HG03439 (cell line): ENCODE measurements around the gene TNFRSF12A.

ENCODE experiments used
- ATAC-seq: cut with Tn5 transposase; IDR thresholded peaks from one replicate; pipeline ENCODE4 v1.9.1; 2021; ENCODE audit warnings: mild to moderate bottlenecking, moderate library complexity; ENCODE audit not compliant: unreplicated experiment

TNFRSF12A gene

DNA sequence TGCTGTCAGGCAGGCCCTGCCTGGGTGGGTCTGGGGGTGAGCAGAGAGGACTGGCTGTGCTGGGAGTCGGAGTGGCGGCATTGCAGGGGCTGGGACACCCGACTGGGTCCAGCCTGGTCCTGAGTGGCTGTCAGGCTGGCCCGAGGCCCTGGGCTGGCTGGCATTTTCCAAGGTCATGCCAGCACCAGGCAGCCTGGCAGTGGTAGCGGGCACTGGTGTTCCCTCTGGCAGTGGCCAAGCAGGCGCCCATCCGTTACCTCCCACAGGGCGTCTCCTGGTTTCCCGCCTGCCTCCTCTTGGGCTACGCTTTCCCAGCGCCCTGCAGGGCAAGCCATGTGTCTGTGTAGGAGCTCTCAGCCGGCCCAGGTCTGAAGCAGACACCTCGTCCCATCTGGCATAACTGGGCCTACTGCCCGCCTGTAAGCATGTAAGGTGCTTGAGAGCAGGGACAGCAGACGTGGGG, 34.2 kb upstream of the TNFRSF12A start:
- no peak for ATAC-seq

DNA sequence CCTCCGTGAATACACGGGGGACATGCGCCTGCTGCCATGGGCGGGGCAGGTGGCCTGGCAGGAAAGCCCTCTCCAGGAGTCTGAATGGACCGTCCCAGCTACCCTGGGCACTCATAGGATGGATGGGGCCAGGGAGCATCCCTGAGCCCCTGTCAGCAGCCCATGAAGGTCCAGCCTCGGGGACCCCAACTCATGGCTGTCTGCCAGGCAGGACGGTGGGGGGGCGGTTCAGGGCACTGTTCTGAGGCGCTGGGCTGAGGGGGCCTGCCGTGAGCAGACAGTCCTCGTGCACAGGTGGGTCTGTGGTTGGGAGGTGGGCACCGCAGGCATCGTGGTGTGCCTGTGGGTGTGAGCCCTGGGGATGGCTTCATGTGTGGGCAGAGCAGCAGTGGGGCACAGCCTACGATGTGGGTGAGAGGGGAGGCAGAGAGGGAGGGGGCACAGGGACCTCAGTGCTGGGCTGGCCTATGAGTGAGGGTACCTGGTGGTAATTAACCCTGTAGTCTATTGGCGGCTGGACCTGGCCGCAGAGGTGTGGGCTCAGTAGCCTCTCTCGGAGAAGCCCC, 33.5 kb upstream of the TNFRSF12A start:
- no peak for ATAC-seq

DNA sequence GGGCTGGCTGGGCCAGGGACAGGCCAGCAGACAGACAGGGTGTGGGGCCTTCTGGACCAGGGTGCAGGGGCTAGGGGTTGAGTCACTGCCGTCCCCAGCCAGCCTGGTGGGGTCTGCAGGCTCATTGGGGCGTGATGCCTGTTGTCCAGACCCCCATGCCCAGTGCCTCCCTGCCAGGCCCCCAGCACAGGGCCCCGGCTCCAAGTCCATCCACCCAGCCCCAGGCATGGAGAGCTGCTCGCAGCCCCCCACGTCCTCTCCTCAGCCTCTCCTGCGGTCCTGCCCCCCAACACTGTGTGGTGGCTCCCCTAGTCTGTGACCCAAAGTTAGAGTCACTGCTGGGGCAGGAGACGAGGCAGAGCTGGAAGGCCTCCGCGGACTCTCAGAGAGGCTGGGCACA, 32.9 kb upstream of the TNFRSF12A start:
- no peak for ATAC-seq

DNA sequence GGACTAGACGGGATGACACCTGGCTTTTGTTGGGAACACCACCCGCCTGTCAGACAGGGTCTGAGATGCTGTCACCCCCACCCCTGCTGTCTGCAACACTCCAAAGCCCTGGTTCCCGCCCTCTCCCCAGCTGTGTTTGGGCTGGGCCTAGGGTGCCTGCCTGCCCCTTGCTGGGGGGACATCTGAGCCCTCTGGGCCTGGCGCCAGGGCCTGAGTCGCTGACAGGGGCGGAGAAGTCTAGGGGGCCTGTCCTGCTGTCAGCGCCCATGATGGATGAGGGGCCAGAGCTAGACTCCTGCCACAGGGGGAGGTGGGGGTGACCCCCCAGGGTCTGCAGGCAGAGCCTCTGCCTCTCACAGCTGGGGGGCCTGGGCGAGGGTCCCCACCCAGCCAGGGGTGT, 32.3 kb upstream of the TNFRSF12A start:
- ATAC-seq: no peak

DNA sequence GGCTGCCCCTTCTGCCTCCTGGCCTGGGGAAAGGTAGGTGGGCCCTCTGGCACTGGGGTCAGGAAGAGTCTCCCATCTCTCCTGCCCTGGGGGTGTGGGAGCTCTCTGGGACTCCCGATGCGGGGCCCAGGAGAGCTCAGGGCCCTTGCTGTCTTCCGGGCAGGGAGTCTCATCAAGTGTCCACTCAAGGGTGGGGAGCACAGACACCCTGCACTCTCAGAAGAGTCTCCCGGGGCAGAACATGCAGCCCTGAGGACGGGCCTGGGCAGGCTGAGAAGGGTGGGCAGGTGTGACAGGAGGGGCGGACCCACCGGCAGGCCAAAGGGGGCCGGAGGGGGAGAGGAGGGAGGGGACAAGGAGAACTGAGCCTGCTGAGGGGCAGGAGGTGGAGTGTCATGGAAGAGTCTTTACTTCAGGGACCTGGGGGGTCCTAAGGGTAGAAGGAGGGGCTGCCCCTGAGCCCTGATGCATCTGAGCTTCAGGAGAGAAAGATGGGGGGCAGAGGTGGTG, 31.5 kb upstream of the TNFRSF12A start:
- no peak for ATAC-seq

DNA sequence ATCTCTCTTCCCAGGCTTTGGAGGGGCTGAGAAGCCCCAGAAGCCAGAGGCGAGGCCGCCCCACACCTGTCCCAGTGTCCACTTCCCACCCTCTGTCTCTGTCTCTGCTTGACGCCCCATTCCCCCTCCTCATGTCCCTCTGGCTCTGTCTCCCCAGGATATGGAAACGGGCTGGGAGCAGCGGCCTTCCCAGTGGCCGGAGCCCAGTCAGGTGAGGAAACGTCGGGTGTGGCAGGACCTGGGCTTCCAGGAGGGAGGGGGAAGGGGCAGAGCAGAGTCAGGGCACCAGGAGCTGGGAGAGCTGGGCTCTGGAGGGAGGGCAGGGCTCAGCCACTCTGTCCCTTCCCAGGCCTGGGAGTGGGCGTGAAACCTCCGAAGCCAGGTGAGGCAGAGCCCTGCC, 29.3 kb upstream of the TNFRSF12A start:
- ATAC-seq: no peak

DNA sequence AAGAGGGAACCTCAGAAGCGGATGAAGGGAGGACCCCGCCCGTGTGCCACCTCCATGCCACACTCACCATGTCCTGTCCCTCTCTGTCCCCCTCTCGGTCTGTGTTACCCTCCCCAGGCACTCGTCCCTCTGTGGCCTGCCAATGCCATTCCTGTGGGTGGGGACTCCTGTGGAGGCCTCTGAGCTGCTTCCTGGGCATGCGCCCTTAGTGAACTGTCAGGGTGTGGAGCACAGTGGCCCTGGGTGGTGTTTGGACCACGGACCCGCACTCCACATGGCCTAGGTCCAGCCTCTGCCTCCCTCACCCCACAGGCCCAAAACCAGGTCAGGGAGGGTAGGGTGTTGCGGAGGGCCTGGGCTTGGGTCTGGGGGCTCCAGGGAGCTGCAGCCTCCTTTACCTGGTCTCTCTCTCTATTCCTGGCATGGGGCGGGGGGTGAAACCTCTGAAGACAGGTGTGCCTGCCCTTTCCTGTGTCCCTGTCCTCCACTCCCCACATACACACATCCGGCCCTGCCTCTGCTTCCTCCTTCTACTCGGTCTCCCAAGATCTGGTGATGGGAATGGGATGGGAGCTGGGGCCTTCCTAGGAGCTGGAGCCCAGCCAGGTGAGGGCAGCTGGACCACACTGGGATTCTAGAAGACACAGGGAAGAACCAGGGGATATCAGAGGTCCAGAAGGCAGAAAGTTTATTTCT, 28.5 kb upstream of the TNFRSF12A start:
- ATAC-seq: no peak

DNA sequence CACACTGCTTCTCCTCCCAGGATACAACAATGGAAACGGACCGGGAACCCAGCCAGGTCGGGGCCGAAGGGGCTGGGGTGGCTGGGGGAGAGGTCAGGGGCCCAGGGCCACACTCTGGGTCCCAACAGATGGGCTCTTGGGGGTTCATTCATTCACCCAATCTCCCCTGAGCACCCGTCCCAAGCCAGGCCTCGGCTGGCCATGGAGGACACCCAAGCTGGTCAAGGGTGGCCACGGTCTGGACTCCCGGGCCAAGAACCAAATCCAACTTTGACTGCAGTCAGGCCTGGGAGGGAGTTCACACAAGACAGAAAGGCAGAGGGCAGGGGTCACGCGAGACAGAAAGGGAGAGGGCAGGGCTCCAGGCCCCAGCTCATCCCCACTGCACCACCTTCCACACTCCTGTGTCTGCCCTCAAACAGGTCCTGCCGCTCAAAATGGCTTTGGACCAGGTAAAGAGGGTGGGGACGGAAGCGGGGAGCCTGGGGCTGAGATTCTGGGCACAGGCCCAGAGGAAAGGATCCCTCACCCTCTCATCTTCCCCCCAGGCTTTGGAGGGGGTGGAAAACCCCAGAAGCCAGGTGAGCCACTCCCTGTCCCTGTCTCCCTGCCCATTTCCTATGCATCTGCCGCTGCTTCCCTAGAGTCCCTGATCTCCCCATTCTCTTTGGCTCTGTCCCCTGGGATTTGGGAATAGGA, 27.6 kb upstream of the TNFRSF12A start:
- ATAC-seq: no peak

DNA sequence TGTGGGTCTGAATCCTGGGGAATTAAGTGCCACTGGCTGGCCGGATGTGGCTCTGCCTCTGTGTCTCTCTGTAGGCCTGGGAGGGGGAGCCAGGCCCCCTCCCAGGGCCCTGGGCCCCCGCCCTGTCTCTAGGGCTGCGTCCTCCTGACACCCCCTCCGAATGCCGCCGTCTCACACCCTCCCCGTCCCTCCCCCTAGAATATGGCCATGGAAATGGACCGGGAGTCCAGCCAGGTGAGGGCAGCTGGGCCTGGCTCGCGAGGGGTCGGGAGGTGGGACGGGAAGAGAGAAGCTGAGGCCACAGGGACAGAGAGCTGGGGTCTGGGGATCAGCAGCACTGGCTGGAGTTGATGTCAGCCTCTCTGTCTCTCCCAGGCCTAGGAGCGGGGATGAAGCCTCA, 23.9 kb upstream of the TNFRSF12A start:
- ATAC-seq: no peak

DNA sequence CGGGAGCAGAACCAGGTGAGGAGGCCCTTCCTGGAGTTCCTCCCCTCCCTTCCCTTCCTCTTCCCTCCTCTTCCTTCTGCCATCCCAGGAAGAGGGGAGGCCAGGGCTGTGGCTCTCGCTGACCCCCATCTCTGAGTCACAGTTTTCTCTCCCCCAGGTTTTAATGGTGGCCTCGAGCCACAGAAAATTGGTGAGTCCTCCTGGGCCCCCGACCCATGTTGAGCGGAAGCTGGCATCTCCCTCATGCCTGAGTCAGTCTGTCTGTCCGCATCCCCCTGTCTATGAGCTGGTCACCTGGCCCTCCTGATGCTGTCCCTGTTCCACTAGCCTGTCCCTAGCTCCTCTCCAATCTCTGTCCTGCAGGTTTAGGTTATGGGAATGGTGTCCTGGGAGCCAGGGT, 20.2 kb upstream of the TNFRSF12A start:
- no peak for ATAC-seq

DNA sequence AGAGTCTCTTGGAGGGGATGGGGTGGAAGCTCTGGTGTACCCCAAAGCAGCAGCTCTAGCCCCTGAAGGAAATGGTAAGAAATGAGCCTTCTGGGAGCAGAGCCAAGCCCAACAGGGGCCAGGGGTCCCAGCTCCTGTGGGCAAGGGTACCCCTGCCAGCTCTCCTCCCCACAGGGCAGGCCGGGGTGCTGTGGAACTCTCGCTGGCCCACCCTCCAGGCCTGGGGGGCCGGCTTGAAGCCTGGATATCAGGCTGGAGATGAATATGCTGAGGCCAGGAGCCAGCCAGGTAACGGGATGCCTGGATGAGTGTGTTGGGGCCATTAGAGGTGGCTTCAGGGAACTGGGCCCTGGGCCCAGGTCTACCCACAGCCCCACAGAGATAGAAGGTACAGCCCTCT, 19.6 kb upstream of the TNFRSF12A start:
- no peak for ATAC-seq

DNA sequence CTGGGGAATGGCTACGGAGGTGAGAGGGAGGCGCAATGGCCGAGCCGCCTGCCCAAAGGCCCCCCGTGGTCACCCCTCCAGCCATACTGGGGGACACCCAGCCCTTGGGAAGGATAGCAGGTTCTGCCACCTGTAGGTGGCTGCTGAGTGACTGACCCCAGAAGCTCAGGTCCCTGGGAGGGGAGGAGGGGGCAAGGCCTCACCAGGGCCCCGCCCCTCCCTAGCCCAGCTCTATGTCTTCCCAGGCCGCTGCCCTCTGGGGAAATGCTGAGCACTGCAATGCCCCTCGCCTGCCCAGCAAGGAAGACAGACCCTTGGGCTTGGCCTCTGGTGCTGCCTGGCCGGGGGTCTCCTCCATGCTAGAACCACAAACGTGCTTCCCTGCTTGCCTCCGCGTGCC, 18.9 kb upstream of the TNFRSF12A start:
- no peak for ATAC-seq

DNA sequence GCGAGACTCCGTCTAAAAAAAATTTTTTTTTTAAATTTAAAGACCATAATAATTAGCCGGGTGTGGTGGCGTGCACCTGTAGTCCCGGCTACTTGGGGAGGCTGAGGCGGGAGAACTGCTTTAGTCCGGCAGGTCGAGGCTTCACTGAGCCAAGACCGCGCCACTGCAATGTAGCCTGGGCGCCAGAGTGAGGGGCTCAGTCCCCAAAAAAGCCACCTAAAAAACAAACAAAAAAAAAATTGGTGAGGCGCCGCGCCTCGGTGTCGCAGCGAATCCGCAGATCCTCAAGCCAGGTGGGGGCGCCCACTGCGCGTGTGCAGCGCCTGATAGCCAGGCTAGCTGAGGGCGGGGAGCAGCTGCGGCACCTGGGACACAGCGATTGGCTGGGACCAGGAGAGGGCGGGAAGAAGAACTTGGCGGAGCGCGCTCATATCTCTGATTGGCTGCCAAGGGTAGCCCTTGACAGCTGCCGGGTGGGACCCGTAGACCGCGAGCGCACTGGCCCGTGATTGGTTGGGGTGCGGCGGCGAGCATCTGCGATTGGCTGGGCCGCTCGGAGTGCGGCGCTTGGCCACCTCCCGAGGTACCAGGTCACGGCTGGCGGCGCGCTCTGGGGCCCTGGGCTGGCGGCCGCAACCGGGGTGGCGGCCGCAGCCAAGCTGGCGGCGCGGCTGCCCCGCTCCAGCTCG, 16.4 kb upstream of the TNFRSF12A start:
- peak; percentile 95 for ATAC-seq

DNA sequence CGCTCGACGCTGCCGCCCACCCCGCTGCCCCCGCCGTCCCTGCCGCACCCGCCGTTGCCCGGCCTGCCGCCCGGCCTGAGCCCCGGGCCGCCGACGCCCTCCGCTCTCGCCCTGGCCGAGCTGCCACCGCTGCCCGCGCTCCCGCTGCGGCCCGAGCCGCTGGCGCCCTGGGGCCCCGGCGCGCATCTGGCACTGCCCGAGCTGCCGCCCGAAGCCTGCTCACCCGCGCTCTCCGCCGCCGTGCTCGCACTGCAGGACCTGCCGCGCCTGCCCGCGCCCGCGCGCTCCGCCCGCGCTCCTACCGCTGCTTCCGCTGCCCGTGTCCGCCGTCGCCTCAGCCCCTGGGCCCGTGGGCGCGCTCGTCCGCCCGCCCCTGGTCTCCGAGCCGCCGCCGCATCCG, 15.8 kb upstream of the TNFRSF12A start:
- no peak for ATAC-seq

DNA sequence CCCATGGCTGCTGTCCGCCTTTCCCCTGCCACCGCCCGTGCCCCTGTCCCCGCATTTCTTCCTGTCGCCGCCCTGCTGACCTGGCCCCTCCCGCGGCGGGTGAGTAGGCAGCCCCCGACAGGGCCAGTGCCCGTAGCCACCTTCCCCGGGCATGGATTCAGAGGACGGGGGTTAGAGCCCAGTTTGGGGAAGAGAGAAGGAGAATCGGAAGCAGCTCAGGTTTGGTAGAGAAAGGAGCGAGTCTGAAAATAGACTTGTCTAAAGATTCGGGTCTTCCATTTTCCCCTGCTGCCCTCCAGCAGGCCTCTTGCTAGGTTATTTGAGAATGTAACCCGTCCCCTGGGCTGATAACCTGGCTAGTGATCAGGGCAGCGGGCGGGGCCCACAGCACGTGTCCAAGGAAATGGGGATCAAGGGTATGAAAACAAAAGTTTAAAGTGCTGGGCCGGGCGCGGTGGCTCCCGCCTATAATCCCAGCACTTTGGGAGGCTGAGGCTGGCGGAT, 15.3 kb upstream of the TNFRSF12A start:
- no peak for ATAC-seq

DNA sequence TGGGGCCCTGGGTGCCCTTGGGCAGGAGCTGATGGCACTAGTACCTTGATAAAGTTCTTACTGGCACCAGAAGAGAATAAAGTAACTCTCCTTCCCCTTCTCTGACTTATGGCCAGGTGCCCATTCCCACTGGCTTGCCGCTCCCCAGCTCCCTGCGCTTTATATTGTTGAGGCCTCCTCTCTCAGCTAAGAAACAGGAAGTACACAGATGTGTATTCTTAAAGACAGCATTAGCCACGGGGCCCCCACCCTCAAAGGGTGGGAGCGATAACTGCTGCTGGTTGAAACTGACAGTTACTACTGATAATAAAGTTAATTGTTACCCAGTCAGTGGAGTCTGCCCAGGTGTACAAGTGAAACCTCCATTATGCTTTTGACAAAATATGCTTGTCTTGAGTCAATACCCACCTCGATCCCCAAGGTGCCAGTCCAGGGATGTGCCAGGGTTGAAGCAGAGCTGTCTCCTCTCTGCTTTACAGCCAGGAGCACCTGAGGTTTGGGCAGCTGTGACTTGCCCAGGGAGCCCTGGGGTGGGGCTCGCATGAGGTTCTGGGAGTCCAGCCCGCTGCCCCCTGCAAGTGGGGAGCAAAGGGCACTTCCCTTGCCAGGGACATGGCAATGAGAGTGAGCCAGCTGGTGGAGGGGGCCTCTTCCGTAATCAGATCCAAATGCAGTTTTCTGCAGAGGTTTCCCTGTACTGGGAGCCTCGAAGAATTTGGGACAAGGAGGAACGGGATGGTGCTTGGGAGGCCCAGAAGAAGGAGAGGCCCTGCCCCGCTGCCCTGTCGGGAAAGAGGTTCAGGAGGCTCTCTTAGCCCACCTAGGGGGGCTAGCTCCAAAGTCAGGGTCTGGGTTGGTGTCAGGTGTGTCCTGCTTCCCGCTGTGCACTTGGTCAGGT, 12.9 kb upstream of the TNFRSF12A start:
- ATAC-seq: no peak

DNA sequence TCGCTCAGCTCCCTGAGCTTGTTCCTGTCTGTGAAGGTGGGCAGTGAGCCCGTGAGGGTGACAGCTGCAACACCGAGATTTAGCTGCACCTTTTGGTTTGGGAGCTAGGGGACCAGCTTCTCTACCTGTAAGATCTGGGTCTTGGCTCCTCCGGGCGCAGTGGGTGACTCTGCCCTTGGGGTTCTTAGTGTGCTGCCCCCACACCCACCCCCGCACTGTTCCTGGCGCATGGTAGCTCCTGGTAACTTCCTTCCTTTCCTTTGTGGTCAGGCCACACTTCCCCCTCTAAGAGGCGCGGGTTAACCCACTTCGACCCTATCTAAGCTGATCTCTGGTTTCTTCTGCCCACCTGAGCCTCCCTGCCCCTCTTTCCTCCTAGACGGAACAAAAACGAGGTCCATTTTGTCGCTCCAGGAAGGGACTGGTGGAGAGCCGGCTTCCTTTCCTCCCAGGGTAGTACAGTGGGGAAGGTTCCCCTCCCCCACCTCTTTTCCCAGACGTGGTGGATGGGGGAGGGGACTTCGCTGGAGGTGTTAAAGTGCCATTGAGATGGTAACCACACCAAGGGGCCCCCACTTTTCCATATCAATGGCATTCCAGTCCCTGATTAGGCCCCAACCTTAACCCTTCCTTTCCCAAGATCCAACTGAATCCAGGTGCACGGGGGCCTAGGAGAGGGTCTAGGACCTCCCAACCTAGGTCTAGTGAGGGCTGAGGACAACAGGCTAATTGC, 12.0 kb upstream of the TNFRSF12A start:
- ATAC-seq: no peak

DNA sequence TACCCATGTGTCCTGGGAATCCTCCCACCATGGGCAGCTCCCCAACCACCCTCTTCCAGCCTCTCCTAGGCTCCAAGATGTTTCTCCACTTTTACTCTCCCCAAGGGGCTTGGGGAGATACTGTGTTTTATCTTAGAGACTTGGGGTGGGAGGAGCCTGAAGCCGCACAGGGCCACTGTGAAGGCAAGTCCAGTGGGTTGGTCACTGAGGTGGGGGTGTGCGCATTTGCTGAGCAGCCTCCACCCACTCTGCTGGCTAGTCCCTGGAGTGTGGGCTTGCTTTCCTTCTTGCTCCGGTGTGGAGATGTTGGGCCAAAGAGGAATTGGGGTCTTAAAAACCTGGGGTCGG, 11.5 kb upstream of the TNFRSF12A start:
- no peak for ATAC-seq

DNA sequence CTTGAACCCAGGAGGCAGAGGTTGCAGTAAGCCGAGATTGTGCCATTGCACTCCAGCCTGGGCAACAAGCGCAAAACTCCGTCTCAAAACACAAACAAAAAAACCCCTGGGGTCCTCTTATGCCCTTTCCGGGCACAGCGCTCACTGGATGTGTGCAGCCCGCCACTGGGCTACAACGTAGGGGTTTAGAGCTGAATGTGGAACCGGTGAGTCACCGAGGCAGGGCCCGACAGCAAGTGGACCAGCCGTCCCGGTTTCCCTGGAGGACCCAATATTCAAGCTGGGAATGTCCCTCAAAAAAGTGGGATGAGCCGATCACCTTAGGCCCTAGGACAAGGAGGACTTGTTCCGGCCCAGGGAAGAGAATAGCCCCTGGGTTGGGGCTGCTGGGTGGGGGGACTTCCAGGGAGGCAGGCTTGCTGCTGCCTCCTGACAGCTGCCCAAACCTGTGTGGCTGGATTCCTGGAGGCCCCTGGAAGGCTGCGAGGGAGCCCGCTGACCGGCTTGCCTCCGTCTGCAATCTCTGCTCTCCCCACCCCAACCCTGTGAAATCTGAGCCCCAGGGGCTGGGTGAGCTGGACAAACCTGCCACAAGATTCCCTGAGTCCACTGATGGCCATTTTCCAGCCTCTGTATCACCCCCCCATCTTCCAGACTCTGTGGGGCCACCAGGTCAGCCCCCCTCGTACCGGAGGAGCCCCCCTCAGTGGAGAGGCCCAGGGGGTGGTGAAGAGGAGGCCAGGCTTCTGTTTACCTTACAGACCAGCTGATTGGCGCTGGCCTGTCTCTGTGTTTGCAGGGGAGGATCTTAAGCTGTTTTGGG, 10.4 kb upstream of the TNFRSF12A start:
- no peak for ATAC-seq
